ENCODE results near the gene ADGRV1. TPM values are rescaled to one million over a fixed set of nuclear protein-coding genes. Genes with fewer than 3 reads are reported as not detected.

ADGRV1 gene
- total RNA-seq, 1 donor, result 0.18 TPM

- TF ChIP-seq CTCF (IDR thresholded peaks at IDR 0.05; ENCODE audit: insufficient read depth, low read length), result no peak
- DNase-seq (ENCODE audit: low read depth), result no peak
- H3K4me3 ChIP-seq (ENCODE audit: low read depth, low read length), result no peak overlapping the region
Observed at GRCh38 chr5:91079037-91079436, 520.4 kb downstream of the ADGRV1 start.

- no peak for DNase-seq (ENCODE audit: low read depth)
- no peak for TF ChIP-seq CTCF (IDR thresholded peaks at IDR 0.05; ENCODE audit: insufficient read depth, low read length)
Observed at GRCh38 chr5:91089758-91090157, 531.2 kb downstream of the ADGRV1 start.

GRCh38 chr5:91090995-91091394 is 532.4 kb downstream of the ADGRV1 start:
- no peak overlapping the region for H3K4me3 ChIP-seq (ENCODE audit: low read depth, low read length)
- DNase-seq (ENCODE audit: low read depth), result no peak
- no peak for TF ChIP-seq CTCF (IDR thresholded peaks at IDR 0.05; ENCODE audit: insufficient read depth, low read length)

More at GRCh38 chr5:91089758-91090157, 531.2 kb downstream of the ADGRV1 start:
- no peak overlapping the region for H3K4me3 ChIP-seq (ENCODE audit: low read depth, low read length)

GRCh38 chr5:91091471-91092234 is 533.1 kb downstream of the ADGRV1 start:
- no peak for TF ChIP-seq CTCF (IDR thresholded peaks at IDR 0.05; ENCODE audit: insufficient read depth, low read length)
- H3K4me3 ChIP-seq (ENCODE audit: low read depth, low read length), result no peak overlapping the region

GRCh38 chr5:91092859-91093783 is 534.5 kb downstream of the ADGRV1 start:
- H3K4me3 ChIP-seq (ENCODE audit: low read depth, low read length), result no peak overlapping the region
- no peak for DNase-seq (ENCODE audit: low read depth)
- no peak for TF ChIP-seq CTCF (IDR thresholded peaks at IDR 0.05; ENCODE audit: insufficient read depth, low read length)

More at GRCh38 chr5:91091471-91092234, 533.1 kb downstream of the ADGRV1 start:
- DNase-seq (ENCODE audit: low read depth), result no peak

- no peak for DNase-seq (ENCODE audit: low read depth)
- TF ChIP-seq CTCF (IDR thresholded peaks at IDR 0.05; ENCODE audit: insufficient read depth, low read length), result no peak
- no peak overlapping the region for H3K4me3 ChIP-seq (ENCODE audit: low read depth, low read length)
Observed at GRCh38 chr5:91095313-91095712, 536.7 kb downstream of the ADGRV1 start.
